Naive thymus-derived CD8-positive, alpha-beta T cell (primary cell): ENCODE results near the gene P3R3URF. TPM values are rescaled to one million over a fixed set of nuclear protein-coding genes. Genes with fewer than 3 reads are reported as not detected.

ENCODE experiments used
- ATAC-seq, 2 donors: fragments of 150-1000 bp; cut with Tn5 transposase in 1 of 2; sonication (Bioruptor Pico), chemical (Tn5 transposase) in 1 of 2; 1 replicate in 1 of 2; 2 replicates in 1 of 2; pipeline ENCODE4 v1.10.0; 2021; ENCODE audit warnings: mild to moderate bottlenecking in 2 of 2, moderate library complexity in 2 of 2
- POLR2A ChIA-PET: fragments of 350-600 bp; sonication (Branson Sonifier 250); formaldehyde crosslinking; loops from one replicate; lab custom pipeline; 2021; ENCODE audit warnings: antibody characterized with exemption; lab: Charles Lee
- DNase-seq, 10 donors: peaks; one replicate each; pipeline versions ENCODE4 v3.0.0 to v3.0.0-alpha.2; 2020 to 2022
- H3K27ac Mint-ChIP-seq, 10 donors: one replicate each; pipeline ENCODE4 v1.8.0; 2020 to 2022; ENCODE audit warnings: mild to moderate bottlenecking in 10 of 10, mixed read lengths in 10 of 10, moderate library complexity in 4 of 10, inconsistent platforms in 1 of 10
- H3K27me3 Mint-ChIP-seq, 5 donors: one replicate each; pipeline ENCODE4 v1.8.0; 2021 to 2022; ENCODE audit warnings: mixed read lengths in 5 of 5
- H3K36me3 Mint-ChIP-seq, 3 donors: one replicate each; pipeline ENCODE4 v1.8.0; 2020 to 2022; ENCODE audit warnings: mixed read lengths in 3 of 3, mild to moderate bottlenecking in 2 of 3, inconsistent platforms in 1 of 3
- H3K4me1 Mint-ChIP-seq, 4 donors: one replicate each; pipeline ENCODE4 v1.8.0; 2021 to 2022; ENCODE audit warnings: mixed read lengths in 4 of 4
- H3K4me3 Mint-ChIP-seq, 10 donors: one replicate each; pipeline ENCODE4 v1.8.0; 2020 to 2022; ENCODE audit warnings: mild to moderate bottlenecking in 10 of 10, mixed read lengths in 10 of 10, moderate library complexity in 6 of 10, inconsistent platforms in 1 of 10
- H3K9me3 Mint-ChIP-seq, 9 donors: one replicate each; pipeline ENCODE4 v1.8.0; 2020 to 2022; ENCODE audit warnings: mixed read lengths in 9 of 9, mild to moderate bottlenecking in 3 of 9, inconsistent platforms in 1 of 9, moderate library complexity in 1 of 9
- polyA plus RNA-seq, 3 donors: library from polyadenylated mRNA; unstranded; fragments of 300-500 nt; fragmentation: Illumina TruSeq; gene quantifications; one replicate each; pipeline ENCODE4 v1.2.3, GENCODE V29; 2021
- total RNA-seq, 8 experiments: library from RNA in 2 of 8; stranded (reverse) in 2 of 8; gene quantifications; one replicate each; pipeline ENCODE4 v1.2.3 and lab custom pipeline; 2021 to 2026

The P3R3URF gene
- total and polyA plus RNA-seq, 5 experiments from 2014 or later, result not detected

GRCh38 chr1:46192171-46192570, 15.9 kb upstream of the P3R3URF start:
- no peaks in the 10 kb centered on the region for H3K9me3 Mint-ChIP-seq
- H3K4me3 Mint-ChIP-seq, result no peak overlapping the region
- POLR2A ChIA-PET, result no interaction called here
- DNase-seq, result no peak
- peaks cover 8 to 20% (median 16%) of the 10 kb centered on the region in 4 donors for H3K4me1 Mint-ChIP-seq
- ATAC-seq, result no peak
- H3K27me3 Mint-ChIP-seq, result no peaks in the 10 kb centered on the region
- H3K27ac Mint-ChIP-seq, result no peak overlapping the region
- peaks cover 0 to 66% (median 2%) of the 10 kb centered on the region in 3 donors for H3K36me3 Mint-ChIP-seq

DNA sequence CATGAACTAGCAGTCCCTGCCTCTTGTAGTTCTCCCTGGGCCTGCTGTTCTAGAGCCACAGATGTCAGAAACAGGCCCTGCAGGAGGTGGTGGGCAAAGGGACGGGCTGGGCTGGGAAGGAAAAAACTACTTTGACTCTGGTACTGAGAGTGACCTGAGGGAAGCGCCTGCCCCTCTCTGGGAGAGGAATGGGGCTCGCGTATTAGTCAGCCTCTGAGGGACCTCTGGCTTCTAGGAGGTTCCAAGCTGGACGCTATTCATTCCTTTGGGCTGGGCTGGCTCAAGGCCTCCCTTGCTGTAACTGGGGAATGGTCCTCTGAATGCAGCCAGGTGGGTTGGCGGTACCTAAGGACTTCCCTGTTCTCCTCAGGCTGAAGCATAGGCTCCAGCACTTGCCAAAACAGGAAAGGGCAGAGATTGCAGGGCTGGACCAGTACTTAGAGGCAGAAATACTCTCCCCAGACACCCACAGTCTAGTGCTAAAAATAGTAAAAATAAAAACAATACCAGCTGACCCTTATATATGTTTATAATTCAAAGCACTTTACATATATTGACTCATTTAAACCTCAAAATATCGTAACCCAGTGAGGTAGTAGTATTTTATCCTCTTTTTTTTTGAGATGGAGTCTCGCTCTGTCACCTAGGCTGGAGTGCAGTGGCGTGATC, 14.9 kb upstream of the P3R3URF start:
- no peak for DNase-seq
- Mint-ChIP-seq H3K4me1 (peaks cover 5 to 10% (median 8%) of the 10 kb centered on the region in 4 donors), H3K4me3 (no peak overlapping the region), H3K27ac (peak overlapping the region in 1 of 10 donors; percentile 62), H3K27me3 (no peaks in the 10 kb centered on the region), H3K36me3 (peaks cover 0 to 64% (median 2%) of the 10 kb centered on the region in 3 donors), H3K9me3 (no peaks in the 10 kb centered on the region)
- POLR2A ChIA-PET, result no interaction called here
- no peak for ATAC-seq

DNA sequence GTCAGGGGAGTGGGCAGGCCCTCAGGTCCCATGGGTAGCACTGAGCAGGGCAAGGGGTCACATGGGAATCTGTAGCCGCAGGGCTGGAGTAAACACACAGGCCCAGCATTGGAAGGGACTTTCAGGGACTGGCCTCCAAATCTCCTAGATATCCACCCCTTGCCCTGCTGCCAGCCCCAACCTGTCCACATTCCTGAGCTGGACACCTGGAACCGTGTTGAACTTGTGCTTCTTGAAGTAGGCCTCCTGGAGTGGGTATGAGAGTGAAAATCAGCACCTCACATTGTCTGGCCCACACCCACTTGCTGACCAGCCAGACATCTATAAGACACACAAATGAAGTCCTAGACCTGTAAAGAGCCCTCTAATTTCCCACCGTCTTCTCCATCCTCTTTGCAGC, 14.3 kb upstream of the P3R3URF start:
- POLR2A ChIA-PET, result no interaction called here
- H3K36me3 Mint-ChIP-seq, result peaks cover 0 to 62% (median 2%) of the 10 kb centered on the region in 3 donors
- ATAC-seq, result no peak
- H3K9me3 Mint-ChIP-seq, result no peaks in the 10 kb centered on the region
- peak overlapping the region in 2 of 10 donors; percentile 18 to 62 for H3K27ac Mint-ChIP-seq
- no peak for DNase-seq
- no peaks in the 10 kb centered on the region for H3K27me3 Mint-ChIP-seq
- no peak overlapping the region for H3K4me3 Mint-ChIP-seq
- peaks cover 2 to 9% (median 7%) of the 10 kb centered on the region in 4 donors for H3K4me1 Mint-ChIP-seq

DNA sequence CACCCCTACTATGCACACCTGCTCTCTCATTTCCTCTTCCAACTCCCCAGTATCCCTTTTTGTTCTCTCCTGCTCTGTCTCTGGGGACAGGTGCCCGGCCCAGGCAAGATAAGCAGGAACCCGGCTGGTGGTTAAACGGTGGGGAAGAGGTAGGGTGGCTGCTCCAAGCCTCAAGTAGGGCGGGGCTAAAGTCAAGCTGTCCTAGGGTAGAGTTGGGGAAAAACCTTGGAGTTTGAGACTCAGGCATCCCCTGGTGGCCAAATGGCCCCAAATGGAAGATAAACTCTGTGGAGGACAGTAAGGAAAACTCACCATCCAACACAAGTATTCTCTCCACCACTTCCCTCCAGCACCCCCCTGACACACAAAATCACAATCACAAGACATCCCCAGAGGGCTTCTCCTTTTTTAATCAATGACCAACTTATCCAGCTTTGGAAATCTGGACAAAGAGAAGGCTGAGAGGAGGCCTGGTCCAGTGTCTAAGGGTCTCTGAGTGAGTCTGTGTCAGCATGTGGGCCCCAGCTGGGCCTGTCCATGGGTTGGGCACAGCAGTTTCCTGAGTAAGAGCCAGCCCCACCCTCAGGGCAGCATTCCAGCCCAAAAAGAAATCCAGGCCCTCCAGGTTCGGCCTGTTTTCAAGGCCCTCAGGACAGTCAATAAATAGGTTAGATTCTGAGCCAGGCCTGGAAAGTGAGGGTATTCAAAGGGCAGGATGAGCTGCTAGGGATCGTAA, 12.2 kb upstream of the P3R3URF start:
- POLR2A ChIA-PET, result no interaction called here
- DNase-seq (no peak), ATAC-seq (no peak)
- H3K4me3 Mint-ChIP-seq, result no peak overlapping the region
- peaks cover 0 to 50% (median 0%) of the 10 kb centered on the region in 3 donors for H3K36me3 Mint-ChIP-seq
- peak overlapping the region in 3 of 10 donors; percentile 29 to 79 (median 29) for H3K27ac Mint-ChIP-seq
- no peaks in the 10 kb centered on the region for H3K9me3 Mint-ChIP-seq
- H3K27me3 Mint-ChIP-seq, result no peaks in the 10 kb centered on the region
- peaks cover 17 to 22% (median 19%) of the 10 kb centered on the region in 4 donors for H3K4me1 Mint-ChIP-seq

DNA sequence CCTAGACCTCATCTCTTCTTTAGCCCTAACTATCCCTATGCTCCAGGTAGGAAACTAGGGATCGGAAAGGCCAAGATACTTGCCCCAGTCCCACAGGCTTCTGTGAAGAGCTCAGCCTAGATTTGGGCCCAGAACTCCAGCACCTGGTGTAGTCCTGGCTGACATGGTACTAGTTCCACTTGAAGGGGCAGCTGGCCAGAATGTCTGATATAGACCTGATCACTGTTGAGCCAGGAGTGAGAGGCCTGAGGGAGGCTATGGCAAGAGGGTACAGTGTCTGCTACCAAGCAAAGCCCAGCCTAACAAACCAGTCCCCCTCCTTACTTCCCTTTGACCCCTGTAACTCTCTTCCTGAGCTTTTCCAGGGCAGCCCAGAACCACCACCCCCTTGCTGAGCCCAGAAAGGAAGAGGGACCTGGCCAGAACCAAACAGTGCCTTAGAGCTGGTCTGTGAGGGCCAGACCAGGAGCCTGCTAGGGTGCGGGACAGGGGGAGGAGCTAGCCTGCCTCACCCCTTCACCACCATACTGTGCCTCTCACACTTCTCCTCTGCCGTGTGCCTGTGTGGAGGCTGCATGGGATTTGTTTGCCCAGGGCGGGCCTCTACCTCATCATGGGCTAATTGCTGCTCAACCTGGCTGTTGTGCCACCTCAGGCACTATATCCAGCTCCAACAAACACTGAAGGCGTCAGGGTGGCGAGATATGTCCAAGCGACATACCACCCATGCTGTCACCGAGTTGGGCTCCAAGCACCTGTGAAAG, 11.0 kb upstream of the P3R3URF start:
- POLR2A ChIA-PET, result no interaction called here
- Mint-ChIP-seq H3K4me1 (peaks cover 17 to 22% (median 19%) of the 10 kb centered on the region in 4 donors), H3K27me3 (no peaks in the 10 kb centered on the region), H3K36me3 (peaks cover 0 to 39% (median 0%) of the 10 kb centered on the region in 3 donors), H3K9me3 (no peaks in the 10 kb centered on the region), H3K27ac (peak overlapping the region in 3 of 10 donors; percentile 41 to 79 (median 68)), H3K4me3 (no peak overlapping the region)
- ATAC-seq, result no peak
- no peak for DNase-seq

DNA sequence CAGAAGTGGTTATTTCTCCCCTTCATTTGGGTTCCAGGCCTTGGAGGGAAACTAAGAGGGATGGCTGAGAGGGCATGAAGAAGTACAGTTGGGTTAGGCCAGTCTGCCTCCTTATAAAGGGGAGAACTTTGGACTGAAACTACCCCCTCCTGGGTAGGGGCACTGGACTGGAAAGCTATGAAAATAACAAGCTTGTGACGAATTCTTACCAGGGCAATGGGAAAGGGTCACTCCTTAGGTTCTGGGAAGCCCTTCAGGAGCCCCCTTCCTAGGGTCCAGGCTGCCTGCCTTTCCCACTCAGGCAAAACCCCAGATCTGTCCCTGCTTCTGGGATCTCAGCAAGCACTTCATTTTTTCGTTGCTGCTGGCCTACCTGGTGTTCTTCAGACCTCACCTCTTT, 9.8 kb upstream of the P3R3URF start:
- ATAC-seq, result no peak
- Mint-ChIP-seq H3K27me3 (no peaks in the 10 kb centered on the region), H3K4me1 (peaks cover 17 to 22% (median 19%) of the 10 kb centered on the region in 4 donors), H3K36me3 (peaks cover 0 to 28% (median 0%) of the 10 kb centered on the region in 3 donors), H3K9me3 (no peaks in the 10 kb centered on the region), H3K4me3 (no peak overlapping the region), H3K27ac (peak overlapping the region in 4 of 10 donors; percentile 41 to 77 (median 55))
- DNase-seq, result no peak
- POLR2A ChIA-PET, result no interaction called here

DNA sequence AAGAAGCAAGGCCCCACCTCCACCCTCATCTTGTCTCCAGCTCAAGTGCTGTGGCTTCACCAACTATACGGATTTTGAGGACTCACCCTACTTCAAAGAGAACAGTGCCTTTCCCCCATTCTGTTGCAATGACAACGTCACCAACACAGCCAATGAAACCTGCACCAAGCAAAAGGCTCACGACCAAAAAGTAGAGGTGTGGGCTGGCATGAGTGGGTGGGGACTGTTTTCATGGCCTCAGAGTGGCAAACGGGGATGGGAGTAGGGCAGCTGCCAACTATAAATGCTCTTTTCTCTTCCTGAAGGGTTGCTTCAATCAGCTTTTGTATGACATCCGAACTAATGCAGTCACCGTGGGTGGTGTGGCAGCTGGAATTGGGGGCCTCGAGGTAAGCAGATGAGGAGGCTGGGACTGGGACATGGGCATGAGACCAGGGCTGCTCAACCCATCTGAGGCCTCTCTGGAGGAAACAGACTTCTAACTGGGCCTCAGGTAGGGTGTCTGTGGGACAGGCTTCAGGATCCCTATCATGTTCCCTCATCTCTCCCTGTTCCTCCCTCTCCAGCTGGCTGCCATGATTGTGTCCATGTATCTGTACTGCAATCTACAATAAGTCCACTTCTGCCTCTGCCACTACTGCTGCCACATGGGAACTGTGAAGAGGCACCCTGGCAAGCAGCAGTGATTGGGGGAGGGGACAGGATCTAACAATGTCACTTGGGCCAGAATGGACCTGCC, 8.8 kb upstream of the P3R3URF start:
- POLR2A ChIA-PET, result no interaction called here
- peak; percentile 53 to 78 for ATAC-seq
- Mint-ChIP-seq H3K27me3 (no peaks in the 10 kb centered on the region), H3K36me3 (peaks cover 0 to 22% (median 0%) of the 10 kb centered on the region in 3 donors), H3K9me3 (no peaks in the 10 kb centered on the region), H3K4me1 (peaks cover 17 to 22% (median 19%) of the 10 kb centered on the region in 4 donors), H3K27ac (peak overlapping the region in 8 of 10 donors; percentile 40 to 87 (median 75)), H3K4me3 (no peak overlapping the region)
- DNase-seq, result peak in 3 of 10 donors; percentile 8 to 25 (median 21)

- Mint-ChIP-seq H3K4me3 (no peak overlapping the region), H3K4me1 (peaks cover 17 to 22% (median 19%) of the 10 kb centered on the region in 4 donors), H3K9me3 (no peaks in the 10 kb centered on the region), H3K36me3 (peaks cover 0 to 15% (median 0%) of the 10 kb centered on the region in 3 donors), H3K27me3 (no peaks in the 10 kb centered on the region), H3K27ac (peak overlapping the region in 5 of 10 donors; percentile 10 to 86 (median 73))
- DNase-seq (no peak), ATAC-seq (no peak)
- POLR2A ChIA-PET, result no interaction called here
Measured at GRCh38 chr1:46183926-46184557, 7.8 kb upstream of the P3R3URF start.

- H3K36me3 Mint-ChIP-seq, result peaks cover 0 to 8% (median 0%) of the 10 kb centered on the region in 3 donors
- peaks cover 16 to 22% (median 19%) of the 10 kb centered on the region in 4 donors for H3K4me1 Mint-ChIP-seq
- H3K9me3 Mint-ChIP-seq, result no peaks in the 10 kb centered on the region
- no peak overlapping the region for H3K4me3 Mint-ChIP-seq
- no peaks in the 10 kb centered on the region for H3K27me3 Mint-ChIP-seq
- ATAC-seq (no peak), DNase-seq (no peak)
- H3K27ac Mint-ChIP-seq, result peak overlapping the region in 2 of 10 donors; percentile 3 to 19
- POLR2A ChIA-PET, result no interaction called here
Measured at GRCh38 chr1:46183079-46183847, 7.0 kb upstream of the P3R3URF start.

GRCh38 chr1:46181343-46182260, 5.3 kb upstream of the P3R3URF start:
- Mint-ChIP-seq H3K27ac (peak overlapping the region in 1 of 10 donors; percentile 51), H3K36me3 (no peaks in the 10 kb centered on the region), H3K27me3 (no peaks in the 10 kb centered on the region), H3K9me3 (no peaks in the 10 kb centered on the region), H3K4me3 (no peak overlapping the region), H3K4me1 (peaks cover 12 to 22% (median 19%) of the 10 kb centered on the region in 4 donors)
- POLR2A ChIA-PET, result no interaction called here
- ATAC-seq (no peak), DNase-seq (no peak)
